Anterior cingulate cortex (tissue), 58 donors: Measurements from ENCODE around the gene UBASH3B.
"Not testable (repeated sequence)": the region's sequence is repeated elsewhere in the genome, so short reads cannot be mapped to it uniquely, and the experiment has no call there.

Experiments used
- DNase-seq, 58 donors: peaks; one replicate each; lab custom pipeline; 2025; lab: John Stamatoyannopoulos, UW

The UBASH3B gene

GRCh38 chr11:122803306-122803705 lies 147.8 kb downstream of the UBASH3B start:
- no peak for DNase-seq

GRCh38 chr11:122803716-122804115 lies 148.2 kb downstream of the UBASH3B start:
- no peak for DNase-seq

GRCh38 chr11:122804161-122804560 lies 148.6 kb downstream of the UBASH3B start:
- no peak for DNase-seq

- no peak for DNase-seq
Measured at GRCh38 chr11:122804796-122805195, 149.3 kb downstream of the UBASH3B start.

- no peak for DNase-seq
Measured at GRCh38 chr11:122807731-122808477, 152.4 kb downstream of the UBASH3B start.

- DNase-seq = peak in 1 of 58 donors; percentile 7
Measured at GRCh38 chr11:122808478-122808869, 153.0 kb downstream of the UBASH3B start.

GRCh38 chr11:122809866-122810265 lies 154.3 kb downstream of the UBASH3B start:
- peak in 3 of 58 donors; percentile 2 to 36 (median 12) for DNase-seq

GRCh38 chr11:122811721-122812120 lies 156.2 kb downstream of the UBASH3B start:
- DNase-seq = no peak

- no peak for DNase-seq
Measured at GRCh38 chr11:122812638-122813037, 157.1 kb downstream of the UBASH3B start.

- DNase-seq = no peak
Measured at GRCh38 chr11:122813176-122813893, 157.8 kb downstream of the UBASH3B start.

GRCh38 chr11:122813894-122814270 lies 158.4 kb downstream of the UBASH3B start:
- no peak for DNase-seq

- no peak for DNase-seq
Measured at GRCh38 chr11:122814401-122814800, 158.9 kb downstream of the UBASH3B start.

GRCh38 chr11:122815900-122816299 lies 160.4 kb downstream of the UBASH3B start:
- DNase-seq = no peak

- DNase-seq = peak in 2 of 58 donors; percentile 1 to 19
Measured at GRCh38 chr11:122816761-122817520, 161.4 kb downstream of the UBASH3B start.

GRCh38 chr11:122820158-122820557 lies 164.6 kb downstream of the UBASH3B start:
- DNase-seq = no peak

- DNase-seq = no peak
Measured at GRCh38 chr11:122821169-122821568, 165.6 kb downstream of the UBASH3B start.

GRCh38 chr11:122822241-122822640 lies 166.7 kb downstream of the UBASH3B start:
- DNase-seq = no peak

GRCh38 chr11:122823564-122823963 lies 168.0 kb downstream of the UBASH3B start:
- no peak for DNase-seq

GRCh38 chr11:122829371-122829770 lies 173.8 kb downstream of the UBASH3B start:
- not testable (repeated sequence) for DNase-seq

- not testable (repeated sequence) for DNase-seq
Measured at GRCh38 chr11:122832297-122832696, 176.8 kb downstream of the UBASH3B start.
